HEK293 (cell line): ENCODE results near the gene UBR2.

Experiments used
- CTCF ChIP-seq: fragments of 450-650 bp; formaldehyde crosslinking; IDR thresholded peaks from 2 replicates; pipeline ENCODE4 v1.5.1; 2016; ENCODE audit warnings: missing biosample characterization, missing genetic modification characterization
- KLF10 ChIP-seq: fragments of 450-650 bp; IDR thresholded peaks from 2 replicates; pipeline ENCODE4 v1.5.1; 2018; ENCODE audit warnings: missing biosample characterization, mild to moderate bottlenecking, missing genetic modification characterization
- KLF16 ChIP-seq: fragments of 450-650 bp; formaldehyde crosslinking; IDR thresholded peaks from 2 replicates; pipeline ENCODE4 v1.5.1; 2017; ENCODE audit warnings: missing biosample characterization, missing genetic modification characterization
- ZBTB17 ChIP-seq: fragments of 450-650 bp; formaldehyde crosslinking; IDR thresholded peaks from 2 replicates; pipeline ENCODE4 v1.5.1; 2016; ENCODE audit warnings: missing biosample characterization, missing genetic modification characterization
- ZBTB7A ChIP-seq: fragments of 450-650 bp; formaldehyde crosslinking; IDR thresholded peaks from 2 replicates; pipeline ENCODE4 v1.5.1; 2016; ENCODE audit warnings: low read depth, missing biosample characterization, missing genetic modification characterization
- ZNF555 ChIP-seq: fragments of 450-650 bp; formaldehyde crosslinking; conservative IDR thresholded peaks from 2 replicates; pipeline ENCODE4 v1.5.1; 2017; ENCODE audit warnings: missing biosample characterization, mild to moderate bottlenecking, missing genetic modification characterization, inconsistent platforms
- ZNF596 ChIP-seq: fragments of 450-650 bp; IDR thresholded peaks from 2 replicates; pipeline ENCODE4 v1.5.0; 2018; ENCODE audit warnings: missing biosample characterization, mild to moderate bottlenecking, missing genetic modification characterization, moderate library complexity
- ZNF624 ChIP-seq: fragments of 450-650 bp; formaldehyde crosslinking; IDR thresholded peaks from 2 replicates; pipeline ENCODE4 v1.5.1; 2017; ENCODE audit warnings: missing biosample characterization, missing genetic modification characterization
- ZNF629 ChIP-seq: fragments of 450-650 bp; formaldehyde crosslinking; IDR thresholded peaks from 2 replicates; pipeline ENCODE4 v1.5.1; 2017; ENCODE audit warnings: missing biosample characterization, missing genetic modification characterization
- TF ChIP-seq, protein P1 (sequence below): fragments of 450-650 bp; formaldehyde crosslinking; IDR thresholded peaks from 2 replicates; pipeline ENCODE4 v1.5.1; 2017; ENCODE audit warnings: missing biosample characterization, missing genetic modification characterization
- TF ChIP-seq, protein P2 (sequence below): fragments of 450-650 bp; formaldehyde crosslinking; IDR thresholded peaks from 2 replicates; pipeline ENCODE4 v1.5.1; 2016; ENCODE audit warnings: missing biosample characterization, missing genetic modification characterization

DNA sequence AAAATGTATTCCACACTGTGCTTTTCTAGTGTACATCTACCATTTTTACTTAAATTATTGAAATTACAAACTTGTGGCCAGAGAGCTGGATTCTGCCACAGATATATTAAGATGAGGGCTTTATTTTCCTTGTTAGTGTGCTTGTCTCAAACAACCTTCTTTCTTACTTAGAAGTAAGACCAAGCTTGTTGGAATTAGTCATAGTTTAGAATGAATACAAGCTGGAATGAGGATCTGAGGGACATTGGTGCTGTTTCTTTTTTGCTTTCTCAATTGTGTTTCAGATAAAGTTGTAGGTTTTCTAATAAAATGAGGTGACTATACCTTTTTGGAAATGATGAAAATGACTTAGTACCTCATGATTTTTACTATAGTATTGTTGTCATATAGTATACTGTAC is 40.3 kb downstream of the UBR2 start:
- TF ChIP-seq CTCF (tag by site-specific recombination), result no peak
- TF ChIP-seq ZNF555 (tag by site-specific recombination), result no peak
- TF ChIP-seq ZNF596 (tag by site-specific recombination), result no peak
- no peak for TF ChIP-seq KLF16 (tag by site-specific recombination)
- no peak for TF ChIP-seq ZBTB17 (tag by site-specific recombination)
- no peak for TF ChIP-seq ZNF629 (tag by site-specific recombination)
- no peak for TF ChIP-seq KLF10 (tag by site-specific recombination)
- TF ChIP-seq, protein P1, sequence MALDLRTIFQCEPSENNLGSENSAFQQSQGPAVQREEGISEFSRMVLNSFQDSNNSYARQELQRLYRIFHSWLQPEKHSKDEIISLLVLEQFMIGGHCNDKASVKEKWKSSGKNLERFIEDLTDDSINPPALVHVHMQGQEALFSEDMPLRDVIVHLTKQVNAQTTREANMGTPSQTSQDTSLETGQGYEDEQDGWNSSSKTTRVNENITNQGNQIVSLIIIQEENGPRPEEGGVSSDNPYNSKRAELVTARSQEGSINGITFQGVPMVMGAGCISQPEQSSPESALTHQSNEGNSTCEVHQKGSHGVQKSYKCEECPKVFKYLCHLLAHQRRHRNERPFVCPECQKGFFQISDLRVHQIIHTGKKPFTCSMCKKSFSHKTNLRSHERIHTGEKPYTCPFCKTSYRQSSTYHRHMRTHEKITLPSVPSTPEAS (tag by site-specific recombination), result no peak
- no peak for TF ChIP-seq ZBTB7A
- TF ChIP-seq ZNF624 (tag by site-specific recombination), result no peak
- TF ChIP-seq, protein P2, sequence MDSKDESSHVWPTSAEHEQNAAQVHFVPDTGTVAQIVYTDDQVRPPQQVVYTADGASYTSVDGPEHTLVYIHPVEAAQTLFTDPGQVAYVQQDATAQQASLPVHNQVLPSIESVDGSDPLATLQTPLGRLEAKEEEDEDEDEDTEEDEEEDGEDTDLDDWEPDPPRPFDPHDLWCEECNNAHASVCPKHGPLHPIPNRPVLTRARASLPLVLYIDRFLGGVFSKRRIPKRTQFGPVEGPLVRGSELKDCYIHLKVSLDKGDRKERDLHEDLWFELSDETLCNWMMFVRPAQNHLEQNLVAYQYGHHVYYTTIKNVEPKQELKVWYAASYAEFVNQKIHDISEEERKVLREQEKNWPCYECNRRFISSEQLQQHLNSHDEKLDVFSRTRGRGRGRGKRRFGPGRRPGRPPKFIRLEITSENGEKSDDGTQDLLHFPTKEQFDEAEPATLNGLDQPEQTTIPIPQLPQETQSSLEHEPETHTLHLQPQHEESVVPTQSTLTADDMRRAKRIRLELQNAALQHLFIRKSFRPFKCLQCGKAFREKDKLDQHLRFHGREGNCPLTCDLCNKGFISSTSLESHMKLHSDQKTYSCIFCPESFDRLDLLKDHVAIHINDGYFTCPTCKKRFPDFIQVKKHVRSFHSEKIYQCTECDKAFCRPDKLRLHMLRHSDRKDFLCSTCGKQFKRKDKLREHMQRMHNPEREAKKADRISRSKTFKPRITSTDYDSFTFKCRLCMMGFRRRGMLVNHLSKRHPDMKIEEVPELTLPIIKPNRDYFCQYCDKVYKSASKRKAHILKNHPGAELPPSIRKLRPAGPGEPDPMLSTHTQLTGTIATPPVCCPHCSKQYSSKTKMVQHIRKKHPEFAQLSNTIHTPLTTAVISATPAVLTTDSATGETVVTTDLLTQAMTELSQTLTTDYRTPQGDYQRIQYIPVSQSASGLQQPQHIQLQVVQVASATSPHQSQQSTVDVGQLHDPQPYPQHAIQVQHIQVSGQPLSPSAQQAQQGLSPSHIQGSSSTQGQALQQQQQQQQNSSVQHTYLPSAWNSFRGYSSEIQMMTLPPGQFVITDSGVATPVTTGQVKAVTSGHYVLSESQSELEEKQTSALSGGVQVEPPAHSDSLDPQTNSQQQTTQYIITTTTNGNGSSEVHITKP, result no peak
